Measurements from ENCODE around the gene RASSF6.
"Not testable (repeated sequence)": the region's sequence is repeated elsewhere in the genome, so short reads cannot be mapped to it uniquely, and the experiment has no call there.

The RASSF6 gene

DNA sequence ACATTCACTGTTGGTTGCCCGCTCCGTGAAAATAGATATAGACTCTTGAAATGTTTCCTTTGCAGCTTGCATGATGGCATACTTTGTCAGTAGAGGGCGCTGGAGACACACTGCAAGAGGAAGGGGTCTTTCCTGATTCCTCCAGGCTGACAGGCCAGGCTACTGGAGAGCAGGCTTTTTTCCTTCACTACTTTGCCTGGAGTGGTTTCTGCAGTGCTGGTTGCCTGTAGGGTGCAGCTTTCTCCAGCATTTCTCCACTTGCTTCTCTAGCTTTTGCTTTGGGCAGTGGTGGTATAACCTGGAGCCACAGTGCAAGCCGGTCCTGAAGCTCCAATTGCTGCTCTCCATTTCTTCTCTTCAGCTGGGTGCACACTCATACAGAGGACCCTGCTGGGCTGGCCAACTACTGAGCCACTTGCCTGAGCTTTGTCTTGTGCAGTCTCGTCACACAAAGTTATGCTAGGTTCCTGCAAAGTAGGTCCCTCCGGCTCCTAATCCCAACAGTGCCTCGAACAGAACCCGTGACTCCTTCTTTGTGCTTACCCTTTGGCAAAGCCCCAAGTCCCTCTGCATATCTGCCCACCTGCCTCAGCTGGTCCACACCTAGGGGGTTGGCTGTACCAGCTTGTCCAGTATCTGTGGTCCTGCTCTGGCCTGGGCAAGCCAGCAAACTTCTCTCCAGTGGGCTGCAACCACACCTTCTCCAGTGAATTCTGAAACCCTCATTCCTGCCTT lies 46.3 kb downstream of the RASSF6 start:
- DNase-seq = no peak

DNA sequence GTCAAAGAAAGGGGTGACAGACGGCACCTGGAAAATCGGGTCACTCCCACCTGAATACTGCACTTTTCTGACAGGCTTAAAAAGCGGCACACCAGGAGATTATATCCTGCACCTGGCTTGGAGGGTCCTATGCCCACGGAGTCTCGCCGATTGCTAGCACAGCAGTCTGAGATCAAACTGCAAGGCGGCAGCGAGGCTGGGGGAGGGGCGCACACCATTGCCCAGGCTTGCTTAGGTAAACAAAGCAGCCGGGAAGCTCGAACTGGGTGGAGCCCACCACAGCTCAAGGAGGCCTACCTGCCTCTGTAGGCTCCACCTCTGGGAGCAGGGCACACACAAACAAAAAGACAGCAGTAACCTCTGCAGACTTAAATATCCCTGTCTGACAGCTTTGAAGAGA lies 69.4 kb downstream of the RASSF6 start:
- not testable (repeated sequence) for DNase-seq

DNA sequence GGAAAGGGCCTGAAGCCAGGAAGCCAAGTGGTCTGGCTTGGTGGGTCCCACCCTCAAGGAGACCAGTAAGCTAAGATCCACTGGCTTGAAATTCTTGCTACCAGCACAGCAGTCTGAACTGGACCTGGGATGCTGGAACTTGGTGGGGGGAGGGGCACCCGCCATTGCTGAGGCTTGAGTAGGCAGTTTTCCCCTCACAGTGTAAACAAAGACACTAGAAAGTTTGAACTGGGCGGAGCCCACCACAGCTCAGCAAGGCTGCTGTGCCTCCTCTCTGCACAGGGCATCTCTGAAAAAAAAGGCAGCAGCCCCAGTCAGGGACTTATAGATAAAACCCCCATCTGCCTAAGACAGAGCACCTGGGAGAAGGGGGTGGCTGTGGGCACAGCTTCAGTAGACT lies 75.6 kb downstream of the RASSF6 start:
- no peak for DNase-seq

DNA sequence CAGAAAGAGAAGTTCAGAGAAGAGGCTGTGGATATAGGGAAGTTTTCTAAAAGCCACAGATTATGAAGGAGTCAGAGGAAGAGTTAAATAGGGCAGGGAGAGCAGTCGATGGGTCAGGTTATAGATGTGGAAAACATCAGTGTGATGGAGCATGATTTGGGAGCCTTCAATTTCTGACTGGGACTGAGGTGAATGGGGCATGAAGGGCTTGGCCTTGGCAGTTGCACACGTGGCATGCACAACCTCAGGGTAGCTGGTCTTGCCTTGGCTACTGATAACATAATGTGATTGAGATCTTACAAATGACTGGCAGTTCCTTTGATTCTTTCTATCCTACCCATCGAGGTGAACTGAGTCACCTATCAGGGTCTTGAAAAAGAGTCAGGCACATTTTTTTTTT lies 79.0 kb downstream of the RASSF6 start:
- DNase-seq = no peak

DNA sequence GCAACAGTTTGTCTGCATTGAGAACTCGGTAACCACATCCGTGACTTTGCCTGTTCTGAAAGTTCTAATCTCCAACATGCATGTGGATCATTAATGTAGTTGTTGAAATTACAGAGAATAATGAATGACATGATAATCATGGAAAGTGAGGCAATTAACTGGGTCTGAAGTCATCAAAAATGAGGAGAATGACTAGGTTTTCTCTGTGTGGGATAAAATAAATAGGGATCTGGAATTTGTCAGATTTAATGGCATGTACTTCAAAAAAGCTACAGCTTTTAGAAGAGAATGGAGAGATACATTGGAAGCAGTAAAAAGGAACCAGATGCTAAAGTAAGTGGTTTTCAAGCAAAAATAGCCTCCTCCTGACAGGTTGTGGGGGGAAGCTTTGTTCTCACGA lies 79.4 kb downstream of the RASSF6 start:
- no peak for DNase-seq

DNA sequence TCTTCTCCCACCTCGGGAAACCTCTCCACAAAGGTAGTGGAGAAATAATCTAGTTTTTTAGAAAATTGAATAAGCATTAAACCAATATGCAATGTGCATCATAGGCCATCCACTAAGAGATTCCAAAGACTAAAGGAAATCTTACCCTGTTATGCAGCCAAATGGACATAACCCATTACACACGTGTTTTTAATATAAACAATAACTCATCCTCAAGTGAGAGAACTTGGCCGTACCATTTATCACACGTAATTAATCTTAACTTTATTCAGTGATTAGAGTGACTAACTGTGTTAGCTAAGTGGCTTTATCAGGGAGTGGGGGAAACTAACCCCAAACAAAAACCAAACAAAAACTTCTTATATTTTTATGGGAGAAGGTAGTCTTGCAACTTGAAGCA lies 80.8 kb downstream of the RASSF6 start:
- DNase-seq = no peak

DNA sequence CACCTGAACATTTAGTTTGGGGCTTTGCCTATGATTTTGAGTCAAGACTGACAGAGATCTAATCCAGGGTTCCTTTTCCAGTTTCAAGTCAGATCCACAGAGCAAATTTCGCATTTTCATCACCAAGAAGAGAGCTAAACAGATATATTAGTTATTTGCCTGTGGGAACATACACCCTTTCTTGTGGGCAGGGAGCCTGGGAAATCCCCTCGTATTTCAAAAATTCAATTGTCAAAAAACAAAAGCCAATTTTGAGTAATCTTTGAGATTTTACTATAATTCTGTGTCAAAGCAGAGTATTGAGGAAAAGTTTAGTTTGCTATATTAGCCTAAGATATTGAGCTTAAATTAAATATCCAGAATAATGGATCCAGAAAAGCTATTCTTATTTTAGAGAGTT lies 82.1 kb downstream of the RASSF6 start:
- no peak for DNase-seq

DNA sequence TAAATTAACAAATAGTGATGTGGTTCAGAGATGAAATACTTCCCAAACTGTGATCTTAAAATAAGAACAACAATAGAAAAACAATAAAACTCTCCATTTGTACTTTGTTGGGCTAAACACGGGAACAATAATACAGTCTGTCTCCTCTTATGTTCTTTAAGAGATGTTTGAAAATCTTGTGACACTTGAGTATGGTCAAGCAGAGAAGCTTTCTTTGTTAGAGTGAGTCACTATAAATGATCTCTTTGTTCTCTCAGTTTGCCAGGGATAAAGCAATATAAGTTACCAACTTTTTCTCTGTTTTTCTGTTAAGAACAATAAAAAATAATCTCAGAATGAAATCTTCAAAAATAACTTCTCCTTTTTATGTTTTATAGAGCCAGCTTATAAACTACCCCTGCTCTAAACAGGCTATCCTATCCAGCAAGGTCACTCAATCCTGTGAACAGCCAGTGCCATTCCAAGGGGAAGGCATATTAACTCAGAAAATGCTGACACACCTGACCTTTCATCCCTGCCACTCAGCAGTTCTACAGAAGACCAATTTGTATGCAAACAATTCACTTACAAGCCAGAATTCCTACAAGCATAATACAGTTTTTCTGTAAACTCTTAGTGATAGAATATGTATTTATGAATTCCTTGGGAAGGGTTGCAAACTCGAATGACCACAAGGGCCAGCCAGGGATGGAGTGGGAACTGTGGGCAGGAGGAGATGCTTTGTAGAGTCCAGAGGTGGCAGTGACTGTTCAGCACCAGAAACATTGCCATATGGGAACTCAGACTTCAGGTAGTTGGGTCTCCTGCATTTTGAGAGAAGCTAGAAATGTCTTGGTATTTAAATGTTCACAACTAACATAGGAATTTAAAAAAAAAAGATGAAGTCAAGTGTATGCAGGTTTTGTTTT lies 86.5 kb downstream of the RASSF6 start:
- no peak for DNase-seq

DNA sequence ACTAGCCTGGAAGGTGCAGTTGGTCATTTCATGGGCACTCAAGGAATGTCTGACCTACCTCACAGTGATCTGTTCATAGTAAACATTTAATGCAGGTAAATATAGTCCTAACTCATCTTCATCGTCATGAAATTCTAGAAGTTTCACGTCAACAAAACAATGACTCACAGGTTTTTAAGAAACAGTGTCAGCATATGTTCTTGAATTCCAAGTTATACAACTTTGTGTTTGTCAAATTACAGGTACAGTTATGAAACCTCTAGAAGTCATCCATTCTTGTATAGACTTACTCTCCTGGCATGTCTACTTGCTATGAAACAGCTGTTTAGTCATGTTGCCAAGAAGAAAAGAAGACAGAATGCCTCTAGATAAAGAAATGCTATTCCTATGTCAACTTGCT lies 92.1 kb downstream of the RASSF6 start:
- no peak for DNase-seq

DNA sequence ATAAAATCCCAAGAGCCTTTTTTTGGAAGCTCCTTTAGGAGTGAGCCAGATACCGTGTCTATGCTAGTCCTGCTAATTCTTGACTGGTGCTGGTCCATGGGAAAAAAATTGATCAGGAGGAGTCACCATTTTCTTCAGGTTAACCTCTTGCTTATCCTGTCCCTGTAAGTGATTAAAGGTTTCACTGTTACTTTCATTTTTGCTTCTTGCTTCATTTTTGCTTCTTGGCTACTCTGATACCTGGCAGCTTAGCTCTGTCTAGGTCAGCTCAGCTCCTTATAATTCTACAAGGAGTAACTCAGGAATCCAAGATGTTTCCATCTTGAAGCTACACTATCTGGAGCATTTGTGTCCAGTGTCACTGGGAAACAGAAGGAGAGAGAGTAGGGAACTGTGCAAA lies 93.0 kb downstream of the RASSF6 start:
- no peak for DNase-seq

DNA sequence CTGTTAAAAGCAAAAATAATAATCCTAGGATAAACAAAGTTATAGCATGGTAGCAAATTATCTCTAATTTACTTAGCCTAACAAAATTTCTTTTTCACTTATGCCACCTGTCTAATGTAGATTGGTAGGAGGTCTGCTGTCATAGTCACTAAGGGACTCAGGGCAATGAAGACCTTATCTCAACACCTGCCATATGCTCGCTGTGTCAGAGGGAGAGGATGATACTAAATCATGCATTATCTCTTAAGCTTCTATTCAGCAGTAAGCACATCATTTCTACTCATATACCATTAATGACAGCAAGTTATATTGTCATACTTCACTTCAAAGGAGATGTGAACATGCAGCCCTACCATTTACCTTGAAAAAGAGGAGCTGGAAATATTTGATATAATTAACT lies 94.6 kb downstream of the RASSF6 start:
- DNase-seq = no peak

DNA sequence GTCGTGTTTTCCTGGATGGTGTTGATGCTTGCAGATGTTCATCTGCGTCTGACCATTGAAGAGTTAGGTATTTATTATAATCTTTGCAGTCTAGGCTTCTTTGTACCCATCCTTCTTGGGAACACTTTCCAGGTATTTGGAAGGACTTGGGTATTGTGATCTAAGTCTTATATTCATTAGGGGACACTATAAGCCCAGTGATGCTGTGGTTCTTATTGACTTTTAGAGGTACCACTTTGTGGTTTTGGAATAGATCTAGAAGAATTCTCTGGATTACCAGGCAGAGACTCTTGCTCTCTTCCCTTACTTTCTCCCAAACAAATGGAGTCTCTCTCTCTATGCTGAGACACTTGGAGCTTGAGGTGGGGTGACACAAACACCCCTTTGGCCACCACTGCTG lies 97.1 kb downstream of the RASSF6 start:
- DNase-seq = no peak

All from effector CD8-positive, alpha-beta T cell (primary cell).